HG03175 (cell line): Measurements from ENCODE around the gene FITM1.
A peak's percentile ranks its signal among the peaks of the same experiment; 100 is the strongest.

Experiments
- ATAC-seq: cut with Tn5 transposase; IDR thresholded peaks from one replicate; pipeline ENCODE4 v1.9.1; 2021; ENCODE audit warnings: mild to moderate bottlenecking, moderate library complexity; ENCODE audit not compliant: unreplicated experiment

FITM1 gene

GRCh38 chr14:24130380-24130716 lies at the start of gene FITM1:
Gene FITM1 (plus strand): TSS chr14:24130659. CDS start chr14:24131564, 905 bp downstream.
- no peak for ATAC-seq

- ATAC-seq, result peak; percentile 80
Observed at GRCh38 chr14:24080888-24081738, 49.3 kb upstream of the FITM1 start.

GRCh38 chr14:24081739-24082211 lies 48.7 kb upstream of the FITM1 start:
- ATAC-seq, result no peak

GRCh38 chr14:24082411-24083080 lies 47.9 kb upstream of the FITM1 start:
- ATAC-seq, result no peak

- ATAC-seq, result no peak
Observed at GRCh38 chr14:24083462-24083861, 47.0 kb upstream of the FITM1 start.

- no peak for ATAC-seq
Observed at GRCh38 chr14:24084440-24084839, 46.0 kb upstream of the FITM1 start.

- no peak for ATAC-seq
Observed at GRCh38 chr14:24085215-24085614, 45.2 kb upstream of the FITM1 start.

GRCh38 chr14:24086193-24086955 lies 44.1 kb upstream of the FITM1 start:
- ATAC-seq, result no peak

GRCh38 chr14:24087004-24087403 lies 43.5 kb upstream of the FITM1 start:
- ATAC-seq, result no peak

GRCh38 chr14:24088095-24088494 lies 42.4 kb upstream of the FITM1 start:
- no peak for ATAC-seq

GRCh38 chr14:24089890-24090289 lies 40.6 kb upstream of the FITM1 start:
- ATAC-seq, result no peak

GRCh38 chr14:24092110-24092504 lies 38.4 kb upstream of the FITM1 start:
- ATAC-seq, result no peak

- no peak for ATAC-seq
Observed at GRCh38 chr14:24092505-24093206, 37.8 kb upstream of the FITM1 start.

- ATAC-seq, result no peak
Observed at GRCh38 chr14:24093207-24093900, 37.1 kb upstream of the FITM1 start.

- peak; percentile 48 for ATAC-seq
Observed at GRCh38 chr14:24093901-24094840, 36.3 kb upstream of the FITM1 start, which contains the start of gene PCK2. Gene PCK2 (plus strand): TSS chr14:24094311. CDS start chr14:24094406, 95 bp downstream.

- ATAC-seq, result no peak
Observed at GRCh38 chr14:24094841-24095270, 35.6 kb upstream of the FITM1 start.

GRCh38 chr14:24095271-24096068 lies 35.0 kb upstream of the FITM1 start:
- ATAC-seq, result peak; percentile 65

- ATAC-seq, result no peak
Observed at GRCh38 chr14:24096545-24097181, 33.8 kb upstream of the FITM1 start.
